GM19099 (cell line): ENCODE data around the gene PTPMT1.

ENCODE experiments used
- POLR2A ChIP-seq: IDR thresholded peaks from 3 replicates; pipeline ENCODE4 v1.6.1; 2011; ENCODE audit warnings: low read depth; ENCODE audit not compliant: insufficient read length; ENCODE audit errors: extremely low read depth

The PTPMT1 gene

DNA sequence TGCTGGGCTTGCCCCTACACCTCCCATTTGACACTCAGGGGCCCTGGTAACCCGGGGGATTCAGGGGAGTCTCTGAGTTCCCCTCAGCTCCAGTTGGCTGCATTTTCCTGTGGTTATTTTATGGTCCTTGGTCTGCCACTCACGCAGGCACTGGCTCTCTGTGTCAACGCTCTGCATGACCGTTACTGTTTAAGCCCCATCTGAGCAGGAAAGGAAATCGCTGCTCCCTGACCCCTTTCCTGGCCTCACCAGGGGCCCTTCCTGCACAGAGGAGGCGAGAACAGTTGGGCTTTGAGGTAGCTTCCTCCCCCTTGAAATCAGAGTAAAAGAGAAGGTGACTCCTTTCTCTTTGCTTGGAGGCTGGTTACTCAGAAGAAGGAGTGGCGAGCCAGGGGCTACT, 26.4 kb downstream of the PTPMT1 start:
- no peak for TF ChIP-seq POLR2A

DNA sequence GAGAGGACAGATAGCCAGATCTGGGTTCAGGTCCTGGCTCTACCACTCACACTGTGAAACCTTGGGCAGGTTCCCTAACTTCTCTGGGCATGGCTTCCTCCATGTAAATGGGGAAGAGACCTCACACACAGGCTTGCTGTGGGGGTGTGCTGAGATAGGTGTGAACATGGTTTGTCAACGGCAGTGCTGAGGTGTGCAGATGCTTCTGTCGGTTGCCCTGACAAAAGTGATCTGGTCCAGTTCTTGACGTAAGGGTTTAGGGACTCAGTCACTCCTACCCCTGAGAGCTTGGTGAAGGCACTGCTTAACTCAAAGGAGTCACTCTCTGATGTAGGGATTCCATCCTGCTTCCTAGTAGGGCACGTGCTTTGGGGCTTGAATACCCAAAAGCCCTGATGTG, 26.9 kb downstream of the PTPMT1 start:
- no peak for TF ChIP-seq POLR2A

GRCh38 chr11:47592970-47593369, 27.6 kb downstream of the PTPMT1 start:
- TF ChIP-seq POLR2A = no peak

DNA sequence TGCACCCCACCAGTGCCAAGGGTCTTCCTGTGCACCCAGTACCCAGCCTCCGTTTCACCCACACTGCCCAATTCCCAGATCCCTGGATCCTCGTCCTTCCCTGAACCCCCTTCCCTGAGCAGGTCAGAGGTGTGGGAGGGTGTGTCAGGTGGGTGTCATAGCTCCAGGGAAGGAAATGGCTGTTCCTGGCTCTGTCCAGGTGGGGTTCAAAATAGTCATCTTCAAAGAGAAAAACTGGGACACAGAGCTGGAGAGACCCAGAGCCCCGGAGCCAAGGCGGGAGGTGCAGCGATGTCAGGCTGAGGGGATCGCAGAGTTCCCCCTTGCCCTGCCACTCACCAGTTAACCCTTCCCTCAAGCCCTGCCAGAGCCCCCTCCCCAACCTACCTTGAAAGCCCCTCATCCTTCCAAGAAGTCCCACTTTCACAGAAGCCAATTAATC, 28.1 kb downstream of the PTPMT1 start:
- TF ChIP-seq POLR2A = no peak

GRCh38 chr11:47593934-47594855, 28.8 kb downstream of the PTPMT1 start, which contains the start of gene C1QTNF4:
Gene C1QTNF4 (minus strand): TSS chr11:47594411. CDS start chr11:47590810, 3,601 bp downstream.
- TF ChIP-seq POLR2A = no peak

DNA sequence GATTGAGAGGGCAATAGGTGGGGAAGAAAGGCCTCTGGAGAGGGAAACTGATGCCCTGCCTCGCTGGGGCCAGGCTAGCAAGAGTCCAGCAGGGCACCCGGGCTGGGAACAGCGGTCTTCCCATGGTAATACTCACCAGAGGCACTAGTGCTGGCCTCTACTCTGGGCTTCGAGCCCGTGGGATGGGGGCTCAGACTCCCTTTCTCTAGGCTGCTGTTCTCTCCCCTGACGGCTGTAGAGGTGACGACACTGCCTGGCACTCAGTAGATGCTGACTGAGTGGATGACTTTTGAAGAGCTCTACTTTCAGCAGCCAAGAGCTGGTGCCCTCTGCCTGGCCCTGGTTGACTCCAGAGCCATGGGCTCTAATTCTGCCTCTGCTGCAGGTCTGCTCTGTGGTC, 29.6 kb downstream of the PTPMT1 start:
- TF ChIP-seq POLR2A = no peak

GRCh38 chr11:47595967-47596366, 30.6 kb downstream of the PTPMT1 start:
- TF ChIP-seq POLR2A = no peak

GRCh38 chr11:47599902-47600301, 34.5 kb downstream of the PTPMT1 start:
- TF ChIP-seq POLR2A = no peak

DNA sequence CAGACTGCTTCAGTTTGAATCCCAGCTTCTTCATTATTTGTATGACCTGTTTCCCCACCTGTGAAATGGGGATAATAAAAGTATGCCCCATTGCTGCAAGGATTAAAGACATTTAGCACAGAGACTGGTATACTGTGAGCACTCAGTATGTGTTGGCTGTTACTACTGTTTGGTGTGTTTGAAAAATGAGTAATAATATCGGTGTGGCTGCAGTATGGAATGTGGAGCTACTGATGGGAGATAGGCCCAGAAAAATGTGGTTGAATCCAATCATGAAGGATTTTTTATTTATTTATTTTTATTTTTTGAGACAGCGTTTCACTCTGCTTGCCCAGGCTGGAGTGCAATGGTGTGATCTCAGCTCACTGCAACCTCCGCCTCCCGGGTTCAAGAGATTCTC, 37.9 kb downstream of the PTPMT1 start:
- TF ChIP-seq POLR2A = no peak

- no peak for TF ChIP-seq POLR2A
These were observed 40.5 kb downstream of the PTPMT1 start for GRCh38 chr11:47605921-47606320.

DNA sequence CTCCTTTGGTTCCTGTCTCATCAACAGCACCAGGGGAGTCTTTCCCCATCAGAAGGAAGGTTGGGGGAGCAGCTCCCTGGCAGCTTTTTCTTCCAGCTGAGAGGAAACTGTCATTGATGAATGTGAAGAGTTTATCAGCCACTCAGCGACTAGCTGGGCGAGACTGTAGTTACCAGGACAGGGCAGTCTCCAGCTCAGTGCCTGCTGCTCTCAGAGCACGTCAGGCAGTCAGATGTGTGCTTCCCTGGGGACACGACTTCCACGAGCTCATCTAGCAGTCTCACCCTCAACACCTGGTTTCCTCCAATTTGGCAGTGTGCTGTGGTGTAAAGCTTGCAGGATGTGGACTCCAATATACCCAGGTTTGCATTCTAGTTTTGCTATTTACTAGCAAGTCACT, 41.3 kb downstream of the PTPMT1 start:
- TF ChIP-seq POLR2A = no peak

- no peak for TF ChIP-seq POLR2A
These were observed 42.0 kb downstream of the PTPMT1 start for GRCh38 chr11:47607380-47607779.

- TF ChIP-seq POLR2A = no peak
These were observed 44.3 kb downstream of the PTPMT1 start for GRCh38 chr11:47609675-47610074.

GRCh38 chr11:47611348-47611794, 46.0 kb downstream of the PTPMT1 start:
- TF ChIP-seq POLR2A = no peak

DNA sequence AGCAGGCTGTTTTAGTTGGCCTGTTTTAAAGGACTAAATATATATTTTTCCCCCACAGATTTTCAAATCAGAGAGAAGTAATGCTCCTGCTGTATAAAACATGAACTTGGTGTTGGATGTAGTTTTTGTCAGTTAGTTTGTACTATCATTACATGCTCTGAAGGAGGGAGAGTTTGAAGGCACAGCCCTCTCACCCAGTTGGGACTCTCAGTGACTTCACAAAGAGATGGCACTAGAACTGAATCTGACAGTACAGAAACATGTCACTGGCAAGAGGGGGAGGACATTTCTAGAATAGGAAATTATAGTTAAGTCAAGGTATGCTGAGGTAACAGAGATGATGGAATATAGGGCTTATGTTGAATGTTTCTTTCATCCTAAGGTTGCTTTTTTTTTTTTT, 49.9 kb downstream of the PTPMT1 start:
- TF ChIP-seq POLR2A = no peak

GRCh38 chr11:47616726-47617416, 51.5 kb downstream of the PTPMT1 start:
- TF ChIP-seq POLR2A = no peak
